ENCODE data around the gene SLC38A11. TPM values are rescaled to one million over a fixed set of nuclear protein-coding genes. Genes with fewer than 3 reads are reported as not detected.
A peak's percentile ranks its signal among the peaks of the same experiment; 100 is the strongest.
"Not testable (repeated sequence)": the region's sequence is repeated elsewhere in the genome, so short reads cannot be mapped to it uniquely, and the experiment has no call there.

The SLC38A11 gene
- total RNA-seq (ENCODE audit: unreplicated experiment): not detected
- long read RNA-seq: 0 reads

GRCh38 chr2:164954954-164955701 is at the start of gene SLC38A11:
Gene SLC38A11 (minus strand): TSS chr2:164955525. CDS start chr2:164955247, 278 bp downstream.
- no peaks in the 10 kb centered on the region for H3K36me3 Mint-ChIP-seq (ENCODE audit: unreplicated experiment)
- no peaks in the 10 kb centered on the region for H3K27me3 Mint-ChIP-seq (ENCODE audit: unreplicated experiment)
- no peaks in the 10 kb centered on the region for H3K4me1 Mint-ChIP-seq (ENCODE audit: low read depth, unreplicated experiment)
- DNase-seq: peak; percentile 17
- peaks cover 1% of the 10 kb centered on the region for H3K9me3 Mint-ChIP-seq (ENCODE audit: unreplicated experiment)
- no peak within 1 kb of the TSS for H3K27ac Mint-ChIP-seq (ENCODE audit: unreplicated experiment)
- TF ChIP-seq, protein P1, sequence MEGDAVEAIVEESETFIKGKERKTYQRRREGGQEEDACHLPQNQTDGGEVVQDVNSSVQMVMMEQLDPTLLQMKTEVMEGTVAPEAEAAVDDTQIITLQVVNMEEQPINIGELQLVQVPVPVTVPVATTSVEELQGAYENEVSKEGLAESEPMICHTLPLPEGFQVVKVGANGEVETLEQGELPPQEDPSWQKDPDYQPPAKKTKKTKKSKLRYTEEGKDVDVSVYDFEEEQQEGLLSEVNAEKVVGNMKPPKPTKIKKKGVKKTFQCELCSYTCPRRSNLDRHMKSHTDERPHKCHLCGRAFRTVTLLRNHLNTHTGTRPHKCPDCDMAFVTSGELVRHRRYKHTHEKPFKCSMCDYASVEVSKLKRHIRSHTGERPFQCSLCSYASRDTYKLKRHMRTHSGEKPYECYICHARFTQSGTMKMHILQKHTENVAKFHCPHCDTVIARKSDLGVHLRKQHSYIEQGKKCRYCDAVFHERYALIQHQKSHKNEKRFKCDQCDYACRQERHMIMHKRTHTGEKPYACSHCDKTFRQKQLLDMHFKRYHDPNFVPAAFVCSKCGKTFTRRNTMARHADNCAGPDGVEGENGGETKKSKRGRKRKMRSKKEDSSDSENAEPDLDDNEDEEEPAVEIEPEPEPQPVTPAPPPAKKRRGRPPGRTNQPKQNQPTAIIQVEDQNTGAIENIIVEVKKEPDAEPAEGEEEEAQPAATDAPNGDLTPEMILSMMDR (IDR thresholded peaks at IDR 0.05; ENCODE audit: partially characterized antibody, unreplicated experiment): no peak
- H3K4me3 Mint-ChIP-seq (ENCODE audit: unreplicated experiment): no peak within 1 kb of the TSS

GRCh38 chr2:165003443-165004130 is 48.3 kb upstream of the SLC38A11 start:
- no peaks in the 10 kb centered on the region for H3K36me3 Mint-ChIP-seq (ENCODE audit: unreplicated experiment)
- no peaks in the 10 kb centered on the region for H3K4me1 Mint-ChIP-seq (ENCODE audit: low read depth, unreplicated experiment)
- H3K4me3 Mint-ChIP-seq (ENCODE audit: unreplicated experiment): no peak overlapping the region
- TF ChIP-seq, protein P1 (IDR thresholded peaks at IDR 0.05; ENCODE audit: partially characterized antibody, unreplicated experiment): no peak
- no peaks in the 10 kb centered on the region for H3K9me3 Mint-ChIP-seq (ENCODE audit: unreplicated experiment)
- H3K27me3 Mint-ChIP-seq (ENCODE audit: unreplicated experiment): no peaks in the 10 kb centered on the region
- DNase-seq: no peak
- no peak overlapping the region for H3K27ac Mint-ChIP-seq (ENCODE audit: unreplicated experiment)

DNA sequence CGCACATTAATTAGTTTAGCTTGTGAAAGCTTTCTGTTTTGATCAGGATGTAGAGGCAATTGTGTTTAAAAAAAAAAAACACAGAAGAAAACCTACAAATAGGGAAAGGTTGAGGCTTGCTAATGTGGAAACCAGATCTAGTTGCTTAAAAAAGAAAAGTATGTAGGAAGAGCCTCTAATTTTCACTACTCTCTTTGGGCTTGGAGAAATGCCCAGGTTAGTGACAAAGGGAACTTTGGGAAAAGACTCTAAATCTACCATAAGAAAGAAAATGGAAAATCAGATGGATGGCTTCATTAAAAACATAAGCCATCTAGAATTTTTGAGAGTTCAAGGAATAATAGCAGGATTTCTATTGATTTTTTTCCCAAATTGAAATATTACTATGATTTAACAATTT is 47.3 kb upstream of the SLC38A11 start:
- no peaks in the 10 kb centered on the region for H3K36me3 Mint-ChIP-seq (ENCODE audit: unreplicated experiment)
- no peak for DNase-seq

GRCh38 chr2:164994664-164995299 is 39.5 kb upstream of the SLC38A11 start:
- not testable (repeated sequence) for H3K9me3 Mint-ChIP-seq (ENCODE audit: unreplicated experiment); DNase-seq; H3K4me3 Mint-ChIP-seq (ENCODE audit: unreplicated experiment); H3K4me1 Mint-ChIP-seq (ENCODE audit: low read depth, unreplicated experiment); H3K36me3 Mint-ChIP-seq (ENCODE audit: unreplicated experiment); H3K27ac Mint-ChIP-seq (ENCODE audit: unreplicated experiment); H3K27me3 Mint-ChIP-seq (ENCODE audit: unreplicated experiment)

More for the DNA sequence above, 47.3 kb upstream of the SLC38A11 start:
- H3K9me3 Mint-ChIP-seq (ENCODE audit: unreplicated experiment): no peaks in the 10 kb centered on the region
- no peak overlapping the region for H3K4me3 Mint-ChIP-seq (ENCODE audit: unreplicated experiment)
- no peak overlapping the region for H3K27ac Mint-ChIP-seq (ENCODE audit: unreplicated experiment)
- TF ChIP-seq, protein P1 (IDR thresholded peaks at IDR 0.05; ENCODE audit: partially characterized antibody, unreplicated experiment): no peak
- H3K4me1 Mint-ChIP-seq (ENCODE audit: low read depth, unreplicated experiment): no peaks in the 10 kb centered on the region
- no peaks in the 10 kb centered on the region for H3K27me3 Mint-ChIP-seq (ENCODE audit: unreplicated experiment)

DNA sequence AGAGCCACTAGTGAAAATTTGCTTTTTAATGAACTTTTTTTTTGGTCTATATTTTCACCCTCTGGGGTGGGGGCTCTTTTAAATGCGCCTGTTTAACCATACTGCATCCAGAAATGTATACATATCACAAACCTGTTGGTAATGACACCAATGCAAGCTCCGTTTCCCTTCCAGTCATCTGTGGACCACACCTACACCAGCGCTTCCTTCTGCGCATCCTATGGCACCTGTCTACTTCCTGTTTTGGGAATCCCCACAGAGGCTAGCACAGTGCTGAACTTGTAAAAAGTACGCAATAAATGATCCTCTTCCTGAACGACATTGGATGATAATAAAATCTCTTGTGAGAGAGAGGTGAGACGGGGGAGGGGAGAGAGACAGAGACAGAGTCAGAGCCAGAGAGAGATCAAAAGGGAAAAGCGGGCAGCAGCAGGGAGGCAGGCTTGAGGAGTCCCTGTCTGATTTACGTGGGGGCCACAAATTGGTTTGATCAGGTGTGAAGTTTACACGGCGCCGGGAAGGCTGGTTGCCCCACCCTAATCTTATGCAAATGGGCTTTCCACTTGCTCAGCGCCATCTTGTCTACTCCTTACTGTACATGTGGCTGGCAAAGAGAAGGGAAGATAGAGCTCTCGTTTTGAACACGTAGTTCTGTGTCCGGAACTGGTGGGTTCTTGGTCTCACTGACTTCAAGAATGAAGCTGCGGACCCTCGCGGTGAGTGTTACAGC is 38.1 kb upstream of the SLC38A11 start:
- Mint-ChIP-seq H3K36me3 (ENCODE audit: unreplicated experiment) (no peaks in the 10 kb centered on the region), H3K4me3 (ENCODE audit: unreplicated experiment) (no peak overlapping the region), H3K9me3 (ENCODE audit: unreplicated experiment) (peaks cover 3% of the 10 kb centered on the region), H3K4me1 (ENCODE audit: low read depth, unreplicated experiment) (peaks cover 10% of the 10 kb centered on the region), H3K27ac (ENCODE audit: unreplicated experiment) (no peak overlapping the region), H3K27me3 (ENCODE audit: unreplicated experiment) (no peaks in the 10 kb centered on the region)
- DNase-seq: no peak
- TF ChIP-seq, protein P1 (IDR thresholded peaks at IDR 0.05; ENCODE audit: partially characterized antibody, unreplicated experiment): no peak

Data from glutamatergic neuron (in vitro differentiated cells).